Ishikawa (cell line): ENCODE results near the gene CCR5AS.

Experiments
- CEBPB ChIP-seq: IDR thresholded peaks from 2 replicates; pipeline ENCODE4 v1.6.1; 2012
- CREB1 ChIP-seq: IDR thresholded peaks from 2 replicates; pipeline ENCODE4 v1.6.1; 2012; ENCODE audit warnings: low read depth
- EGR1 ChIP-seq: IDR thresholded peaks from 2 replicates; pipeline ENCODE4 v1.6.1; 2012
- EP300 ChIP-seq: IDR thresholded peaks from 2 replicates; pipeline ENCODE4 v1.6.1; 2012; ENCODE audit warnings: borderline replicate concordance
- FOXM1 ChIP-seq: IDR thresholded peaks from 2 replicates; pipeline ENCODE4 v1.6.1; 2012; ENCODE audit warnings: low read depth, borderline replicate concordance
- NFIC ChIP-seq: IDR thresholded peaks from 2 replicates; pipeline ENCODE4 v1.6.1; 2012
- TAF1 ChIP-seq: IDR thresholded peaks from 2 replicates; pipeline ENCODE4 v1.6.1; 2012; ENCODE audit warnings: low read depth, mild to moderate bottlenecking
- TCF12 ChIP-seq: IDR thresholded peaks from 2 replicates; pipeline ENCODE4 v1.6.1; 2012; ENCODE audit warnings: low read depth
- YY1 ChIP-seq: IDR thresholded peaks from 2 replicates; pipeline ENCODE4 v1.6.1; 2012; ENCODE audit warnings: low read depth
- ZBTB7A ChIP-seq: IDR thresholded peaks from 2 replicates; pipeline ENCODE4 v1.6.1; 2012; ENCODE audit warnings: low read depth
- TF ChIP-seq, protein P1 (sequence below): IDR thresholded peaks from 2 replicates; pipeline ENCODE4 v1.6.1; 2012; ENCODE audit warnings: low read depth, mild to moderate bottlenecking
- TF ChIP-seq, protein P2 (sequence below): IDR thresholded peaks from 2 replicates; pipeline ENCODE4 v1.6.1; 2012
- TF ChIP-seq, protein P3 (sequence below): IDR thresholded peaks from 2 replicates; pipeline ENCODE4 v1.6.1; 2012

DNA sequence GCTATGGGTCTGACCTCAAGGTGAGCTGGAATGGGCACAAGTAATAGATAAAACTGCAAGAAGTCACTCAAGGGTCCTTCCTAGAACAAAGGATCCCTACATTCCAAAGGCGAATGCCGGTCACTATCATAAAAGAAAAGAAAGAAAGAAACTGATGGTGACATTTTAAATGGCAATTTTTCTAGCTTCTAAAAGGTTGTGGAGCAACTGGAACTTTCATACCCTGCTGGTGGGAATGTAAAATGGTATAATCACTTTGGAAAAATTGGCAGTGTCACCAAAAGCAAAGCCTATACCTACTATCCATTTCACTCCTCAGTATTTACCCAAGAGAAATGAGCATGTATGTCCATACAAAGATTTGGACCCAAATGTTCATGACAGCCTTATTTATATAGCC lies 4.4 kb upstream of the CCR5AS start:
- TF ChIP-seq TCF12 (no peak), EGR1 (no peak), FOXM1 (no peak), NFIC (no peak), TAF1 (no peak), EP300 (no peak), CREB1 (no peak), ZBTB7A (no peak), CEBPB (no peak), YY1 (no peak)
- TF ChIP-seq, protein P1, sequence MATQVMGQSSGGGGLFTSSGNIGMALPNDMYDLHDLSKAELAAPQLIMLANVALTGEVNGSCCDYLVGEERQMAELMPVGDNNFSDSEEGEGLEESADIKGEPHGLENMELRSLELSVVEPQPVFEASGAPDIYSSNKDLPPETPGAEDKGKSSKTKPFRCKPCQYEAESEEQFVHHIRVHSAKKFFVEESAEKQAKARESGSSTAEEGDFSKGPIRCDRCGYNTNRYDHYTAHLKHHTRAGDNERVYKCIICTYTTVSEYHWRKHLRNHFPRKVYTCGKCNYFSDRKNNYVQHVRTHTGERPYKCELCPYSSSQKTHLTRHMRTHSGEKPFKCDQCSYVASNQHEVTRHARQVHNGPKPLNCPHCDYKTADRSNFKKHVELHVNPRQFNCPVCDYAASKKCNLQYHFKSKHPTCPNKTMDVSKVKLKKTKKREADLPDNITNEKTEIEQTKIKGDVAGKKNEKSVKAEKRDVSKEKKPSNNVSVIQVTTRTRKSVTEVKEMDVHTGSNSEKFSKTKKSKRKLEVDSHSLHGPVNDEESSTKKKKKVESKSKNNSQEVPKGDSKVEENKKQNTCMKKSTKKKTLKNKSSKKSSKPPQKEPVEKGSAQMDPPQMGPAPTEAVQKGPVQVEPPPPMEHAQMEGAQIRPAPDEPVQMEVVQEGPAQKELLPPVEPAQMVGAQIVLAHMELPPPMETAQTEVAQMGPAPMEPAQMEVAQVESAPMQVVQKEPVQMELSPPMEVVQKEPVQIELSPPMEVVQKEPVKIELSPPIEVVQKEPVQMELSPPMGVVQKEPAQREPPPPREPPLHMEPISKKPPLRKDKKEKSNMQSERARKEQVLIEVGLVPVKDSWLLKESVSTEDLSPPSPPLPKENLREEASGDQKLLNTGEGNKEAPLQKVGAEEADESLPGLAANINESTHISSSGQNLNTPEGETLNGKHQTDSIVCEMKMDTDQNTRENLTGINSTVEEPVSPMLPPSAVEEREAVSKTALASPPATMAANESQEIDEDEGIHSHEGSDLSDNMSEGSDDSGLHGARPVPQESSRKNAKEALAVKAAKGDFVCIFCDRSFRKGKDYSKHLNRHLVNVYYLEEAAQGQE, result no peak
- TF ChIP-seq, protein P2, sequence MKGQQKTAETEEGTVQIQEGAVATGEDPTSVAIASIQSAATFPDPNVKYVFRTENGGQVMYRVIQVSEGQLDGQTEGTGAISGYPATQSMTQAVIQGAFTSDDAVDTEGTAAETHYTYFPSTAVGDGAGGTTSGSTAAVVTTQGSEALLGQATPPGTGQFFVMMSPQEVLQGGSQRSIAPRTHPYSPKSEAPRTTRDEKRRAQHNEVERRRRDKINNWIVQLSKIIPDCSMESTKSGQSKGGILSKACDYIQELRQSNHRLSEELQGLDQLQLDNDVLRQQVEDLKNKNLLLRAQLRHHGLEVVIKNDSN, result no peak
- TF ChIP-seq, protein P3, sequence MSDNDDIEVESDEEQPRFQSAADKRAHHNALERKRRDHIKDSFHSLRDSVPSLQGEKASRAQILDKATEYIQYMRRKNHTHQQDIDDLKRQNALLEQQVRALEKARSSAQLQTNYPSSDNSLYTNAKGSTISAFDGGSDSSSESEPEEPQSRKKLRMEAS, result no peak
